ENCODE measurements around the gene PEX14.

Gene PEX14

GRCh38 chr1:10626131-10626731 lies 151.5 kb downstream of the PEX14 start:
- H3K4me3 ChIP-seq (ENCODE audit: low read depth, low read length) = no peak overlapping the region
- DNase-seq (ENCODE audit: low read depth) = no peak
- no peak for TF ChIP-seq CTCF (IDR thresholded peaks at IDR 0.05; ENCODE audit: low read depth, low read length, missing control alignments)

- TF ChIP-seq CTCF (IDR thresholded peaks at IDR 0.05; ENCODE audit: low read depth, low read length, missing control alignments) = no peak
- no peak for DNase-seq (ENCODE audit: low read depth)
- no peak overlapping the region for H3K4me3 ChIP-seq (ENCODE audit: low read depth, low read length)
Observed at GRCh38 chr1:10626791-10627410, 152.2 kb downstream of the PEX14 start.

- no peak overlapping the region for H3K4me3 ChIP-seq (ENCODE audit: low read depth, low read length)
- TF ChIP-seq CTCF (IDR thresholded peaks at IDR 0.05; ENCODE audit: low read depth, low read length, missing control alignments) = no peak
- no peak for DNase-seq (ENCODE audit: low read depth)
Observed at GRCh38 chr1:10628685-10629084, 153.9 kb downstream of the PEX14 start.

- DNase-seq (ENCODE audit: low read depth) = no peak
- TF ChIP-seq CTCF (IDR thresholded peaks at IDR 0.05; ENCODE audit: low read depth, low read length, missing control alignments) = no peak
- no peak overlapping the region for H3K4me3 ChIP-seq (ENCODE audit: low read depth, low read length)
Observed at GRCh38 chr1:10629091-10629815, 154.5 kb downstream of the PEX14 start.

GRCh38 chr1:10629816-10630571 lies 155.2 kb downstream of the PEX14 start:
- H3K4me3 ChIP-seq (ENCODE audit: low read depth, low read length) = no peak overlapping the region
- TF ChIP-seq CTCF (IDR thresholded peaks at IDR 0.05; ENCODE audit: low read depth, low read length, missing control alignments) = no peak
- DNase-seq (ENCODE audit: low read depth) = no peak

GRCh38 chr1:10630661-10631120 lies 155.9 kb downstream of the PEX14 start:
- TF ChIP-seq CTCF (IDR thresholded peaks at IDR 0.05; ENCODE audit: low read depth, low read length, missing control alignments) = no peak
- no peak overlapping the region for H3K4me3 ChIP-seq (ENCODE audit: low read depth, low read length)
- DNase-seq (ENCODE audit: low read depth) = no peak

Data from GM12864 (cell line).